ENCODE results near the gene PIGC.

- TF ChIP-seq POLR2A (IDR thresholded peaks at IDR 0.05; ENCODE audit: extremely low read depth, insufficient read length) (no peak), CTCF (IDR thresholded peaks at IDR 0.05; ENCODE audit: low read depth, low read length) (no peak), MAX (IDR thresholded peaks at IDR 0.05; ENCODE audit: low read depth, low read length) (no peak)
These were observed 48.3 kb downstream of the PIGC start for GRCh38 chr1:172395576-172395975.

Data from NB4 (cell line).